DMS 273 (cell line): ENCODE results near the gene SLC39A11.
"Not testable (repeated sequence)": the region's sequence is repeated elsewhere in the genome, so short reads cannot be mapped to it uniquely, and the experiment has no call there.

ENCODE experiments used
- DNase-seq: peaks from one replicate; lab custom pipeline; 2025; ENCODE audit not compliant: unreplicated experiment; lab: John Stamatoyannopoulos, UW

The SLC39A11 gene

DNA sequence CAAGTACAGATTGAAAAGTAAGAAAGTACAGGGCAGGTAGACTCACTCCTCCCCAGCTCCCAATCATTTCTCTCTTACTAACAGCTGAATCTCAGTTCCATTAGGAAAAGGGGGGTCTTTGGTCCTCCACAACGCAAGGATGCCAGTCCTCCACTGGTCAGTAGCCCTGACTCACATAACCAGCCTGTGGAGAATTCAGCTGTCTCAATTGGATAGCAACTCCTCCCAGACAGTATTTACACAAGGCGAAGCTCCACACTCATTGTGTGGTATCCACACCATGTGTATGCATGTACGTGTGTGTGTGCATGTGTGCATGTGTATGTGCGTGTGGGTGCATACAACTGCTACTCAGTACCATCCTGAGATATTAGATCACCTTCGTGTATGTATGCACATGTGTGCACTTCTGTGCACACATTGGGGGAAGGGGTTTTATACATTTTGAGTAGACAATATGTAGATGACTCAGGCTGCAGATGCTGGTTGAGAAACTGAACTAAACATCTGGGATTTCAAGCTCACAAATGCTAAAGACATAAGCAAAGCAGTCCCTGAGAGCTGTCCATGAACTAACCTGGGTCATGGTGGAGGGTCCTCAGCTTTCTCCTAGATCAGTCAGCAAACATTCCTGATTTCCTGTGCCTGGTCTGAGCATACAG lies 240.1 kb downstream of the SLC39A11 start:
- DNase-seq: no peak

DNA sequence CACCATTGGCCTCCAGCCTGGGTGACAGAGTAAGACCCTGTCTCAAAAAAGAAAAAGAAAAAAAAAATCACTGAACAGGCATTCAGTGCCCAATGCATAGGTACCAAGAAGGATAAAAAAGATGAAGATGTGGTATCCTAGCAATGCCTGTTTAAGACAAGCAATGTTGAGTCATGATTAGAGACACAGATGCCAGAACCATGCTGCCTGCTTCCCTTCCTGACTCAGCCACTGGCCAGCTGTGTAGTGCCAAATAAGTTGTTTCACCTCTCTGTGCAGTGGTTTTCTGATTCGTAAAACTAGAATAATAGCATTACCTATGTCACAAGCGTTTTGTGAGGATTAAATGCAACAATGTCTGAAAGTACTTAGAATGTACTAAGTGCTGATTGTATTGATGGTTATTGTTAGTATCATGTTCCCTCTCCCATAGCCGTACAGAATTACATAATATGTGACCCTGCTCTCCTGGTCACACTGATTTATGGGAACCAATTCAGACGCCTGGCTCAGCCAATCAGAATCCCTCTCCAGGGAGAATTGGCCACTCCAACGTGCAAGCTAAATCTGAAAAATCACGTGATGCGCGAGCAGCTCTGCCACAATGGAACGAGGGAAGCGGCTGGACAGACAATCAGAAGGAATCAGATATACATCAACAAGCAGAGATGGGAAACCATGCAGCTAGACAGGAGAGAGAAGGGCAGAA lies 241.9 kb downstream of the SLC39A11 start:
- DNase-seq: no peak

DNA sequence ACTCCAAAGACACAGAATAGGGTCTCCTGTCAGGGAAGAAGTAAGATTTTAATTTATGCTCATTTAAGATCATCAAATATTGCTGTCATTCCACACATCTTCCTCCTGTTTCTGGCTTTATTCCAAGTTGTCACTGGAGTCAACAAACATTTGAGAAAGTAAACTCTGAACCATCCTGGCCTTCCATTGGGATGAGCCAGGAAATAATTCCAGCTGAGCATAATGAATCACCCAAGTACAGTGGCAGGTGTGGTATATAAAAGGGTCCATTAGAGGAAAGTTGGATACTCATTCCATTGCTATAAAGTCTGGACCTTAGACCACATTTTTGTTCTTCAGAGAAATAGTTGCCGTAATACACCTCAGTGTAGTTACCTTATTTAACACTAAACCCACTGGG lies 246.1 kb downstream of the SLC39A11 start:
- DNase-seq: no peak

DNA sequence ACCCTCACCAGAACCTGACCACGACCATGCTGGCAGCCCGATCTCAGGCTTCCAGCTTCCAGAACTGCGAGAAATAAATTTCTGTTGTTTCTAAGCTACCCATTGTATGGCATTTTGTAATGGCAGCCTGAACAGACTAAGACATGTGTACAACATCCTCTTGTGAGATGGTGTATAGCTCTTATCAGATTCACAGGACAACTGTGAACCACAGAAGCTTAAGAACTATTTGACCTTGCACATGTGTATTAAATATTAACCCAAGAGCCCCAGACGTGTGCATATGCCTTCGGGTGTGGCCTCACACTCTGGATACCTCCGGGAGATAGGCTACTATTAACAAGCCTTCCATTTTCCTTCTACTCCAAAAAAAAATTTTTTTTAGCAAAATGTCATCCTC lies 248.9 kb downstream of the SLC39A11 start:
- DNase-seq: no peak

DNA sequence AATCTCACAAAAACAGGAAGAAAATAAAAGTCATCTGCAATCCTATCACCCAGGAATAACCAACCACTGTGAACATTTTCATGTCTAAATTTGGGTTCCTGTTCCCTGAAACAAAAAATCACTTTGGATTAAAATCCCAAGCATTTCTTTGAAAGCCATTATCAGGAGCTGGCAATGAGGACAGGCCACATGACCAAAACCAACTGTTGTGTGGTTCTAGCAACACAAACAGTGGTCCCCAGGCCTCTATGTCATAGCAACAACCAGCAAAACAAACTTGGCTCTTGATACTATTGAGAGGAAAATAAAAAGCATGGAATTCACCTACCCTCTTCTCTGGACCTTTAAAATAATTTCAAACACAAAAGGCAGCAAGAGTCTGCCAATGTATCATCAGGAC lies 252.5 kb downstream of the SLC39A11 start:
- no peak for DNase-seq

DNA sequence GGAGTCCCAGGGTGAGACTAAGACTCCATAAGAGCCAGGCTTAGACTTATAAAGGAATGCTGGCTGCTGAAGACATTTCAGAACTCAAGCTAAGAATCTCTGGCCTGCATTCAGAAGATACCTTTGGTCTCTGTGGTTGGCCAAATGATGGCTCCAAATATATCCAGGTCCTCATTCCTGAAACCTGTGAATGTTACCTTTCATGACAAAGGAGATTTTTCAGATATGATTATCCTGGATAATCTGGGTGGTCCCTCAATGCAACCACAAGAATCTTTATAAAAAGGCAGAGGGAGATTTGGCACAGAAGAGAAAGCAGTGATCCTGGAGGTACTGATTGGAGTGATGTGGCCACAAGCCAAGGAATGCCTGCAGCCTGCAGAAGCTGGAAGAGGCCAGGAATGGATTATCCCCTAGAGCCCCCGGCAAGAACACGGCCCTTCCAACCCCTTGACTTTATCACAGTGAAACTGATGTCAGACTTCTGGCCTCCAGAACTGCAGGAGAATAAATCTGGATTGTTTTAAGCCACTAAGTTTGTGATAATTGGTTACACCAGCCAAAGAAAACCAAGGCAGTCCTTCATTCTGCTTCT lies 253.3 kb downstream of the SLC39A11 start:
- DNase-seq: no peak

DNA sequence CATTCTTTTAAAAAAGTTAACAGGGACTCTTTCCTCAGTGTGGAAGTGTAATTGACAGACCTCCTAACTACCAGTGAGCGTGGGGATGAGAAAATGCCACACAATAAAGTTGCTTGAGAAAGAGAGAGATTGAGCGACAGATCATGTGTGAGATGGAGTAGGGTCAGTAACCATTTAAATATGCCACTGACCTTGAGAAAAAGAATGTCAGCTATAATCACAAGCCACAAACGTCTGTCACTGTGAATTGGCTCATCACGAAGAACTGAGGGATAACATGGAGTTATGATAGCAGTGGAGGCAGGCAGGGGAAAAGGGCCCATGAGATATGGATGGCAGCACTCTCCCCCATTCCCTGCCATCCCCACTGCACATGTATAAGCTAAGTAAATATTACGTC lies 253.9 kb downstream of the SLC39A11 start:
- DNase-seq: no peak

DNA sequence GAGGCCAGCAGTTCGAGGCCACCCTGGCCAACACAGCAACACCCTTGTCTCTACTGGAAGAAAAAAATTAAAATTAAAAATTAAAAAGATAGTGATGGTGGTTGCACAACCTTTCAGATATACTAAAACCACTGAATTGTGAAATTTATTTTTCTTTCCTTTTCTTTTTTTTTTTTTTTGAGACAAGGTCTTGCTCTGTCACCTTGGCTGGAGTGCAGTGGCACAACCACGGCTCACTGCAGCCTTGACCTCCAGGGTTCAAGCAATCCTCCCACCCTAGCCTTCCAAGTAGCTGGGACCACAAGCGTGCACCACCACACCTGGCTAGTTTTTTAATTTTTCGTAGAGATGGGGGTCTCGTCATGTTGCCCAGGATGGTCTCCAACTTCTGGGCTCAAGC lies 254.4 kb downstream of the SLC39A11 start:
- DNase-seq: no peak

DNA sequence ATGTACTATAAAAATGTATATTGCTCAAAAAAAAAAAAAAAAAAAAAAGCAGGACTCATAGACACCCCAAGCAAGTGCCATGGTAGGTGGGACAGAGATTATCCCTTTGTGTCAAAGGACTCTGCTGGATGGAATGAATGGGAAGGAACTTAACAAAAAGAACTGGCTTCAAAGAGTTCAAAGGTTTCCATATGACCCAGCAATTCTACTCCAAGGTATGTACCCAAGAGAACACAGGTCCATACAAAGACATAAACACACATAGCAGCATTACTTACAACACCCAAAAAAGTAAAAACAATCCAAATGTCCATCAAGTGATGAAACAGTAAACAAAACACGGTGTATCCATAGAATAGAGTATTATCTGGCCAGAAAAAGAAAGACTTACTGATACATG lies 255.2 kb downstream of the SLC39A11 start:
- no peak for DNase-seq

DNA sequence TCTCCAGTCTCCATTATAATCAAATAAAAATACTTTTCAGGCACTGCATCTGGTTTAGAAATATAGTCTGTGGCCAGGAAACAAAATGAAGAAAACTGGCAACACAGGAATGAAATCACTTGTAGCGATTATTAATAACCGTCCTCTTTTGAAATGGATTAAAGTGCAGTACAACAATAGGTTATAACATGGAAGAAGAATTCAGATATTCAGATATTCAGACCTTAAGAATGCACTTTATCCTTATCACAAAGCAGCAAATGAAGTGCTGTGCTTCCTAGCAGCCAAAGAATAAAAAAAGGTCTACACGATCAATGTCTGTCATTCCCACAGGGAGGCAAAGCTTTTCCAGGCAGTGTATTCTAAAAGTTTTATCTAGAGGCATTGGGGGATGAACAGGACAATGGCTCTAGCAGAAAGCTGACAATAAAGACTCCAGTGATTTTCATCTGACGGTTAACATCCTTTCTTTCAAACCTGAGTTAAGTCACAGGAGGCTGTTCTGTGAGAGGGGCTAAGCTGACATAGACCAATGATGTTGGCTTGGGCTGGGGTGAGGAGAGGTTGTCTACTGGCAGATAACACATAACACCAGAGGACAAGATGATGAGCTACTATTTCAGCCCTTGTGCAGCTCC lies 259.2 kb downstream of the SLC39A11 start:
- DNase-seq: no peak

DNA sequence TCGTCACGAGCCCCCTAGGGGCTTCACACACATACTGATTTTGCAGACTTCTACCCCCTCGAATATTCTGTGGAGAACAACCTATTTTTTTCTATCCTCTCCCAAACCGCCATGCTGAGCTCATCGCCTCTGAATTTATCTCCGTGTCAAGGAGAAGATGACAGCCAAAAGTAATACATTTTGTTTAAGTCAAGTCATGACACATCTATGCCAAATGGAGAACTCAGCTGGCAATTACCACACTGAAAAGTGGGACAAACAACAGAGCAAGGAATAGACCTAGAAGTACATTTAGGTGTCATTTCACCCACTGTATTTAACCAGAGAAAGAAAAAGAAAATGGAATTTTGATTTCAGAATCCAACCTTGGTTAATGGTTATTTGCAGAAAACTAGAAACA lies 260.2 kb downstream of the SLC39A11 start:
- DNase-seq: no peak

DNA sequence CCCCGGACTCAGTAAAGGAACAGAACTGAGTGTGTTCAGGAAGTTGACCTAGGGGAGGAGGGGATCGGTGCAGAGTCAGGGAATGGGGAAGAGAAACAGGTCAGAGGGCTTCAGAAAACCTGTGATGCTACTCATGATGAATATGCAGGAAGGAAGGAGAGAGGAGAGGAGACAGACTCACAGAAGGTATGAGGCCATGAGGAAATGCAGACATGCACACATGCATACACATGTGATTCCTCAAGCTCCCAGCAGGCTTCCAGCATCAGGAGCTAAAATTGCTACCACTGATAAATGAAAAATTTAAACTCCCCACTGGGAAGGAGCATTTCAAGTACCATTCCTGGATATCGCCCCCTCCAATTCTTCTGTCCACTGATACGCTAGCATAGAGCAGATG lies 262.6 kb downstream of the SLC39A11 start:
- DNase-seq: no peak

DNA sequence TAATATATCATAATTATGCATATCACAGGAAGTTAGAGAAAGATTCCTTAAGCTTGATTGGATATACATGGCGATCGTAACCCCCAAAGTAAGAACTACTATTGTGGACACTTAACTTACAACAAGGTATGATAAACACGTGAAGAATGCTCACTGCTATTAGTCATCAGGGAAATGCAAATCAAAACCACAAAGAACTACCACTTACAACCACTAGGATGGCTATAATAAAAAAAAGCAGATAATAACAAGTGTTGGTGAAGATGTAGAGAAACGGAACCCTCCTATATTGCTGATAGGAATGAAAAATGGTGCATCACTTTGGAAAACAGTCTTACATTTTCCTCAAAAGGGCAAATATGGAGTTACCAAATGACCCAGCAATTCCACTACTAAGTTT lies 265.9 kb downstream of the SLC39A11 start:
- no peak for DNase-seq

DNA sequence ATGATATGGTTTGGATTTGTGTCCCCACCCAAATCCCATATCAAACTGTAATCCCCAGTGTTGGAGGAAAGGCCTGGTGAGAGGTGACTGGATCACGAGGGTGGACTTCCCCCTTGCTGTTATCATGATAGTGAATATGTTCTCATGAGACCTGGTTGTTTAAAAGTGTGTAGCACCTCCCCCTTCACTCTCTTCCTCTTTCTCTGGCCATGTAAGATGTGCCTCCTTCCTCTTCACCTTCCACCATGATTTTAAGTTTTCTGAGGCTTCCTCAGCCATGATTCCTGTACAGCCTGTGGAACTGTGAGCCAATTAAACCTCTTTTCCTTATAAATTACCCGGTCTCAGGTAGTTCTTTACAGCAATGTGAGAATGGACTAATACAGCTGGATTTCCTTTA lies 266.4 kb downstream of the SLC39A11 start:
- not testable (repeated sequence) for DNase-seq

DNA sequence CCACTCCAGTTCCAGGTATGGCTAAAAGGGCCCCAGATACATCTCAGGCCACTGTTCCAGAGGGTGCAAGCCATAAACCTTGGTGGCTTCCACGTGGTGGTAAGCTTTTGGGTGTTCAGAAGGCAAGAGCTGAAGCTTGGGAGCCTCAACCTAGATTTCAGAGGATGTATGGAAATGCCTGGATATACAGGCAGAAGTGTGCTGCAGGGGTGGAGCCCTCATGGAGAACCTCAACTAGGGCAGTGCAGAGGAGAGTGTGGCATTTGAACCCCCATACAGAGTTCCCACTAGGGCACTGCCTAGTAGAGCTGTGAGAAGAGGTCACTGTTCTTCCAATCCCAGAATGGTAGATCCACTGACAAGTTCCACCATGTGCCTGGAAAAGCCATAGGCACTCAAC lies 267.3 kb downstream of the SLC39A11 start:
- no peak for DNase-seq

DNA sequence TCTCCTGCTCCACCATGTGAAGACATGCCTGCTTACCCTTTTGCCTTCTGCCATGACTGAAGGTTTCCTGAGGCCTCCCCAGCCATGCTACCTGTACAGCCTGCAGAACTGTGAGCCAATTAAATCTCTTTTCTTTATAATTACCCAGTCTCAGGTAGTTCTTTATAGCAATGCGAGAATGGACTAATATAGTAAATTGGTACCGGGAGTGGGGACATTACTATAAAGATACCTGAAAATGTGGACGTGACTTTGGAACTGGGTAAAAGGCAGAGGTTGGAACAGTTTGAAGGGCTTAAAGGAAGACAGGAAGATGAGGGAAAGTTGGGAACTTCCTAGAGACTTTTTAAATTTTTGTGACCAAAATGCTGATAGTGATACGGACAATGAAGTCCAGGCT lies 268.2 kb downstream of the SLC39A11 start:
- not testable (repeated sequence) for DNase-seq

DNA sequence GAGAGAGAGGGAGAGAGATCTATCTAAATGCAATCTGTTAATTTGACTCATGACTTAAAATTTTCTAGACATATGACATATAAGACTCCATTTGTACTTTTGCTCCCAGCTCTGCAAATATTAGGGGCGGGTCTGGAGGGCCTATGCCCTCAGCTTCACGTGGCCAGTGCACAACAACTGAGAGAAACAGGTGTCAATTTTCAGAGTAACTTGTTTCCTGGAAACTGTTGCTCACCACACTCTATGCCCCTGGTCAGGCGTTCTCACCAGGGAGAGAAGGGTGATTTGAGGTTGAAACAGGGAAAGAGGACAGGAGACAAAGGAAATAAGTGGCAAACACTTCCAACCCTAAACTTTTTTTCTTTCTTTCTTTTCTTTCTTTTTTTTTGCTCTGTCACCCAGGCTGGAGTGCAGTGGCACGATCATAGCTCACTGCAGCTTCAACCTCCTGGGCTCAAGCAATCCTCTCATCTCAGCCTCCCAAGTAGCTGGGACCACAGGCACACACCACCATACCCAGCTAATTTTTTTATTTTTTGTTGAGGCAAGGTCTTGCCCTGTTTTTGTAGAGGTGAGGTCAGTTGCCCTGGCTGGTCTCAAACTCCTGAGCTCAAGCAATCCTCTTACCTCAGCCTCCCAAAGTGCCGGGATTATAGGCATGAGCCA lies 270.0 kb downstream of the SLC39A11 start:
- no peak for DNase-seq

DNA sequence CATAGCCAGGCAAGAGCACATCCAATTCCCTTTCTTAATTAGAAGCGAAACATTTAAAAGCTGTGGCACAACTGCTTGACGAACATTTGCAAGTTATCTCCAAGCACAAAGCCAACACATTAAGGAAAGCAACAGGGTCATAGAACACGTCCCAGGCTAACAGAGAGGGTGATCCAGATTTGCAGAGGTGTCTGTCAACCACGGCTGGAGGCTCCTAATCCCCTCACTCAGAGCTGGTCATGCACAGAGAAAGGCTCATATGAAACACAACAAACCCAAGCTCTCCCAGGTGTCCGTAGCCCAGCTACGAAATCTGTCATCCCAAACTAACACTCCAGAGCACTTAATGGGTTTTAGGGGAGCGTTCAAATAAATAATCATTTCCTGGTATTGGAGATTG lies 276.1 kb downstream of the SLC39A11 start:
- DNase-seq: no peak

DNA sequence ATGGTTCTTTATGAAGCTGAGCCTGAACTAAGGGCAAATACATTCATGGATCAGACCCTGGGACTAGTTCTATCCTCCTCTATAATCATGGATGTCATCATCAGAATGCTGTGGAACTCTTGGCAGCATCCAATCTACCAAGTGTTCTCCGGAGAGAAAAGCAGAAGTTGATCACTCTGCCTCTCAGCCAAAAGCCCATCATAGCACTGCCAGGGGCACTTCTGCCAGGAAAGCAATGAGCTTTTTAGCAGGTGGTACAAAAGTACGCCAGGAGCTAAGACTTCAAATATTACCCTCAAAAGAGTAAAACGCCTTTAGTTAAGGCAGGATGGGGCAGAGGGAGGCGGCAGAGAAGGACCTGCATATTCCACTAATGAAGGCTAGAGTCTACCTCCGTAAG lies 279.0 kb downstream of the SLC39A11 start:
- DNase-seq: no peak

DNA sequence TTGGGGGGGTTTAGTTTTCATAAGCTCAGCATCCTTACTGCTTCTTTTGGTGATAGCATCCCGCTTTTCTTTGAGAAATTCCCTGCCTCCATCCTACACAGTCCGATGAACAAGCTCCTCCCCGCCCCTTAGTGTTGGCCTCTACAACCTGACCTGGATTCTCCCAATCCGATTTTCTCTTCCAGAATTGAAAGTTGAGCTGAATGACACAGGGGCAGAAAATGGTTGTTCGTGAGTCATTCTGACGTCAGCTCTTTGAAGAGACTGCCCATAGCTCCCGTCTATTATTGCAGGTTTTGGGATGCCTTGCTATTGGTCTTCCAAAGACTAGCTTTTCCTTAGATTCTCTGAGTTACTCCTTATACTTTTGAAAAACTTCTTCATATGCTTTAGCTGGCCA lies 279.7 kb downstream of the SLC39A11 start:
- no peak for DNase-seq

DNA sequence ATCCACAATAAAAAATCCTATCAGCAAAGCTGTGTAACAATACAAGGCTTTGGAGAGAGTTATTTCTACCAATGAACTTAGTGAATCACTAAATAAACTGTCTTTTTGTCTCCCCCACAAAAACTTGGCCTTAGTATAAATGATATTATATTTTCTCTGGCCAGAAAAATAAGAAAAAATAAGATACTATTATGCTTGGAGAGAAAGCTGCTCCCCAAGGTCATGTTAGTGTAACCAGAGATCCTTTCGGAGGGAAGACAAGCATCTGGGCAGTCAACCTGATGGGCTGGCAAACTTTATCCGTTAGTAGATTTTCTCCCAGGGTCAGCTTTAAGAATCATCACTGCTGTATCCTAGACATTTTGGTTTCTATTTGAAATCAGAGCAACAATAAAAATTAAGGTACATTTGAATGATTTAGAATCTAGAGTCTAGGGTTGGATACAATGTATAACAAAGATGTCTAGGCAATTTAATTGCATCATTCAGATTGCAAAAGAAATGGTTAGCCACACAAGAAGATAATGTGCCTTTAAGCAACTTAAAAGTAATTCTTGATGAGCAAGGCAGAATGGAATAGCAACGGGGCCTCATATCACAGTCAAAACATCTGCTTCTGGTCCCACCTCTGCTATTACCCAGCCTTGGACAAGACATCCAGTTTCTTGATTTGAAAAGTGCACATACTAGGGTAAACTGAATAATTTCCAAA lies 280.4 kb downstream of the SLC39A11 start:
- DNase-seq: no peak
